ENCODE data around the gene CYB5RL. TPM values are rescaled to one million over a fixed set of nuclear protein-coding genes. Genes with fewer than 3 reads are reported as not detected.

CYB5RL gene
- total RNA-seq, 1 experiment from 2014 or later: 3.8 TPM

Other genes with a start within 250 kb of the CYB5RL start
- not detected in 2 replicates for gene LDLRAD1, start 181.8 kb downstream of the CYB5RL start, total RNA-seq (2014; rRNA removed; shearing (Covaris generic); ENCODE audit: low replicate concordance)
- gene TMEM59, start 146.8 kb downstream of the CYB5RL start, total RNA-seq (2014; rRNA removed; shearing (Covaris generic); ENCODE audit: low replicate concordance): 109 and 146 TPM in 2 replicates
- 2.3 and 5.9 TPM in 2 replicates for gene TCEANC2, start 146.4 kb downstream of the CYB5RL start, total RNA-seq (2014; rRNA removed; shearing (Covaris generic); ENCODE audit: low replicate concordance)
- not detected in 2 replicates for gene CDCP2, start 47.0 kb downstream of the CYB5RL start, total RNA-seq (2014; rRNA removed; shearing (Covaris generic); ENCODE audit: low replicate concordance)
- 112 and 142 TPM in 2 replicates for gene MRPL37, start 137 bp upstream of the CYB5RL start, total RNA-seq (2014; rRNA removed; shearing (Covaris generic); ENCODE audit: low replicate concordance)
- gene SSBP3, start 206.4 kb upstream of the CYB5RL start, total RNA-seq (2014; rRNA removed; shearing (Covaris generic); ENCODE audit: low replicate concordance): 8.2 and 14.4 TPM in 2 replicates